Glomerular visceral epithelial cell (primary cell): ENCODE results near the gene TRDN.

ENCODE experiments used
- DNase-seq: peaks from one replicate; pipeline ENCODE4 v3.0.0-alpha.2; 2016; ENCODE audit errors: extremely low spot score

Gene TRDN

DNA sequence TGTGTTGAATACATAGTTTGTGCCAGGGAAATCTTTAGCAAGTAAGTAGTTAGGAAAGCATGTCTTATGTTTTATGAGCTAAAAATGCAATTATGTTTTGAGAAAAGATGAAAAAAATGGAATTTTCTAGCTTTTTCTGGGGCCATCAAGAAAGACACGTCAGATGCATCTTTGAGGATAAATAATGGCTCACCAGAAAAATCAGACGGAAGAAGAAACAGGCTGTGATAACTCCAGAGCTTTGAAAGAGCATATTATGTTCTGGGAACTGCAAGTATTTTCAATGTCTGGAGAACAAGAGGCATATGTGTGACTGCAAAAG is 467.0 kb downstream of the TRDN start:
- DNase-seq = no peak

- DNase-seq = no peak
Observed at GRCh38 chr6:123168892-123169773, 467.6 kb downstream of the TRDN start.

GRCh38 chr6:123168466-123168865 is 468.3 kb downstream of the TRDN start:
- DNase-seq = no peak
